ENCODE data around the gene VAC14.

DNA sequence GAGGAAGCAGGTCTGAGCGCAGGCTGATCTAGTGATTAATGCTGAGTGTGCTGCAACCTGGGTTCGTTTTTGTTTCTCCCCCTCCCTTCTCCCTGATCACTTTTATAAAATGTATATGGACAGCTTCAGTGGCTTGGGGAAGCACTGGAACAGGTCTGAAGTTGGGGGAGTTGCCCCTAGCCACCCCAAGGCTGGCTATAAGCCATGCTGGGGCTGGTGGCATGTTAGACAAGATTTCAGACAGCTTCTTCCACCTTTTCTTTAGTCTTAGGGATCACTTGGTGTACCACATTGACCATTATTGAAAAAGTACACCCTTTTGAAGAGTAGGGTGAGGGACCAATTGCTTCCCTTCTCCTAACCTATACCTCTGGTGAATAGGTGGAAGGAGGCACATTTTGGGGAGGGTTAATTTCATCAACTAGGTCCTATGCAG, 3.8 kb upstream of the VAC14 start:
- TF ChIP-seq, protein P1, sequence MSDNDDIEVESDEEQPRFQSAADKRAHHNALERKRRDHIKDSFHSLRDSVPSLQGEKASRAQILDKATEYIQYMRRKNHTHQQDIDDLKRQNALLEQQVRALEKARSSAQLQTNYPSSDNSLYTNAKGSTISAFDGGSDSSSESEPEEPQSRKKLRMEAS (IDR thresholded peaks at IDR 0.05; ENCODE audit: low read depth) = no peak
- TF ChIP-seq, protein P2, sequence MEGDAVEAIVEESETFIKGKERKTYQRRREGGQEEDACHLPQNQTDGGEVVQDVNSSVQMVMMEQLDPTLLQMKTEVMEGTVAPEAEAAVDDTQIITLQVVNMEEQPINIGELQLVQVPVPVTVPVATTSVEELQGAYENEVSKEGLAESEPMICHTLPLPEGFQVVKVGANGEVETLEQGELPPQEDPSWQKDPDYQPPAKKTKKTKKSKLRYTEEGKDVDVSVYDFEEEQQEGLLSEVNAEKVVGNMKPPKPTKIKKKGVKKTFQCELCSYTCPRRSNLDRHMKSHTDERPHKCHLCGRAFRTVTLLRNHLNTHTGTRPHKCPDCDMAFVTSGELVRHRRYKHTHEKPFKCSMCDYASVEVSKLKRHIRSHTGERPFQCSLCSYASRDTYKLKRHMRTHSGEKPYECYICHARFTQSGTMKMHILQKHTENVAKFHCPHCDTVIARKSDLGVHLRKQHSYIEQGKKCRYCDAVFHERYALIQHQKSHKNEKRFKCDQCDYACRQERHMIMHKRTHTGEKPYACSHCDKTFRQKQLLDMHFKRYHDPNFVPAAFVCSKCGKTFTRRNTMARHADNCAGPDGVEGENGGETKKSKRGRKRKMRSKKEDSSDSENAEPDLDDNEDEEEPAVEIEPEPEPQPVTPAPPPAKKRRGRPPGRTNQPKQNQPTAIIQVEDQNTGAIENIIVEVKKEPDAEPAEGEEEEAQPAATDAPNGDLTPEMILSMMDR (IDR thresholded peaks at IDR 0.05) = no peak
- TF ChIP-seq GABPA (IDR thresholded peaks at IDR 0.05; ENCODE audit: low read depth) = no peak

Measured in SK-N-SH (cell line).